ENCODE results near the gene UBE3B. TPM values are rescaled to one million over a fixed set of nuclear protein-coding genes. Genes with fewer than 3 reads are reported as not detected.

The UBE3B gene
- total RNA-seq, 1 experiment from 2014 or later, result 38.6 TPM

DNA sequence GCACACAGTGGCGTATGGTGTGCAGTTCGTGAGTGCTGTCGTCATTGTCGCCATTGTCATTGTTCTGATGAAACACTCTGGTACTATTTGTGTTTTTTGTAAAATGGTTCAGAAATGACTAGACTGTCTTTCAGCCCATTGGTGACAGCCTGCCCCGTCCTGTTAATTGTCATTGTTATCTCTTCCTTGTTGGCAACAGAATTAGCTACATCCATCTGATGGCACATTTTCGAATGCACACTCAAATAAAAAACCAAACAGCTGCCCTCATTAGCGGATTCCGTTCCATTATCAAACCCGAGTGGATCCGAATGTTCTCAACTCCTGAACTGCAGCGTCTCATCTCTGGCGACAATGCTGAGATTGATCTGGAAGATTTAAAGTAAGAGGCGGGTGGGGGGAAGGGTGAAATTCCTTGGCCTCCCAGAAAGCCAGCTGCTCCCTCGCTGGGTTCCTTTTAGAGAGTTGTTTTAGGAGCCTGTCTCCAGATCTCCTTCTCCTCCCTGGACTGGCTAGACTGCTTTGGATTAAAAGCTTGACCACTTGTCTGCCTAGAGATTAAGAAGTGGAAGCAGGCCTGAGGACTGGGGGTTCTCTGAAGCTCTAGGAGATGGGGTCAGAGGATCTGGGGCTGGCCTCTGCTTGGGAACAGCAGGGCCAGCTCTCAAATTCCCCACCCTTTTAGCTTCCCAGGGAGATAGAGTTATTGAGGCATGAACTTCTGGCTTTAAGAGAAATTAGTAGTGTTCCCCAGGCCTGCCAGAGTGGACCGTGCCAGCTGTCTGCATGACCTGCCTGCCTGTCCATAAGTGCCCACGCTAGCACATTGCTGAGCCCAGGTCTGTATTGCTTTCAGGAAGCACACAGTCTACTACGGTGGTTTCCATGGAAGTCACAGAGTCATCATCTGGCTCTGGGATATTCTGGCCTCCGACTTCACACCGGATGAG, 52.5 kb downstream of the UBE3B start:
- CTCF ChIA-PET, result interaction anchor here (1.0 to 1.2 kb wide), 3 partner anchors 11 to 136 kb away, joined by 4 to 8 read pairs (median 6); no protein-coding TSS in a partner anchor
- no peak for DNase-seq (ENCODE audit: unreplicated experiment)
- no peak overlapping the region for H3K4me3 Mint-ChIP-seq (ENCODE audit: unreplicated experiment)
- peaks cover 43% of the 10 kb centered on the region for H3K36me3 Mint-ChIP-seq (ENCODE audit: insufficient read depth, unreplicated experiment)
- no peaks in the 10 kb centered on the region for H3K4me1 Mint-ChIP-seq (ENCODE audit: insufficient read depth, unreplicated experiment)
- no TSS peak for BruUV-seq (replicated peaks)
- POLR2A ChIA-PET, result no interaction called here
- H3K9me3 Mint-ChIP-seq (ENCODE audit: unreplicated experiment), result no peaks in the 10 kb centered on the region
- TF ChIP-seq, protein P1, sequence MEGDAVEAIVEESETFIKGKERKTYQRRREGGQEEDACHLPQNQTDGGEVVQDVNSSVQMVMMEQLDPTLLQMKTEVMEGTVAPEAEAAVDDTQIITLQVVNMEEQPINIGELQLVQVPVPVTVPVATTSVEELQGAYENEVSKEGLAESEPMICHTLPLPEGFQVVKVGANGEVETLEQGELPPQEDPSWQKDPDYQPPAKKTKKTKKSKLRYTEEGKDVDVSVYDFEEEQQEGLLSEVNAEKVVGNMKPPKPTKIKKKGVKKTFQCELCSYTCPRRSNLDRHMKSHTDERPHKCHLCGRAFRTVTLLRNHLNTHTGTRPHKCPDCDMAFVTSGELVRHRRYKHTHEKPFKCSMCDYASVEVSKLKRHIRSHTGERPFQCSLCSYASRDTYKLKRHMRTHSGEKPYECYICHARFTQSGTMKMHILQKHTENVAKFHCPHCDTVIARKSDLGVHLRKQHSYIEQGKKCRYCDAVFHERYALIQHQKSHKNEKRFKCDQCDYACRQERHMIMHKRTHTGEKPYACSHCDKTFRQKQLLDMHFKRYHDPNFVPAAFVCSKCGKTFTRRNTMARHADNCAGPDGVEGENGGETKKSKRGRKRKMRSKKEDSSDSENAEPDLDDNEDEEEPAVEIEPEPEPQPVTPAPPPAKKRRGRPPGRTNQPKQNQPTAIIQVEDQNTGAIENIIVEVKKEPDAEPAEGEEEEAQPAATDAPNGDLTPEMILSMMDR (IDR thresholded peaks at IDR 0.05; ENCODE audit: unreplicated experiment), result no peak
- H3K27ac Mint-ChIP-seq (ENCODE audit: low read depth, unreplicated experiment), result no peak overlapping the region
- intact Hi-C loops (cut with micrococcal nuclease), result no loop called here
- H3K27me3 Mint-ChIP-seq (ENCODE audit: insufficient read depth, unreplicated experiment), result no peaks in the 10 kb centered on the region

DNA sequence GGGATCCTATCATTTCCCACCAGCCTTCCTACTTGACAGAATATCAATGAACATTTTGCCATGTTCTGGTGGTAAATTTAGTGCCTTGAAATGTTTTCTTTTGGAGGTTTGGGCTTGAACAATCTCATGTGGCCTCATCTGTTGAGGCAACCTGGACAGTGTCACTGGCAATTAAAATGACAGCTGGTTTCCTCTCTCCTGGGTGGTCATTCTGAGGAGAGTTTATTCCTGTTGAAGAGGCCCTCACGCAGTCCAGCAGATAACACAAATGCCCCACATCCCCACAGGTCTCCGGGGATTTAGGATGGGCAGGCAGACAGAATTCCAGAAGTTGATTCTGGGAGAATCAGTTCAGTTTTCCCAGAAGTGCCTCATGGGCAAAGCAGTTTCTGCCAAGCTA, 54.0 kb downstream of the UBE3B start:
- Mint-ChIP-seq H3K36me3 (ENCODE audit: insufficient read depth, unreplicated experiment) (peaks cover 31% of the 10 kb centered on the region), H3K27ac (ENCODE audit: low read depth, unreplicated experiment) (no peak overlapping the region), H3K4me1 (ENCODE audit: insufficient read depth, unreplicated experiment) (no peaks in the 10 kb centered on the region), H3K27me3 (ENCODE audit: insufficient read depth, unreplicated experiment) (no peaks in the 10 kb centered on the region), H3K9me3 (ENCODE audit: unreplicated experiment) (no peaks in the 10 kb centered on the region), H3K4me3 (ENCODE audit: unreplicated experiment) (no peak overlapping the region)
- no peak for DNase-seq (ENCODE audit: unreplicated experiment)
- ChIA-PET CTCF (no interaction called here), POLR2A (no interaction called here)
- TF ChIP-seq, protein P1 (IDR thresholded peaks at IDR 0.05; ENCODE audit: unreplicated experiment), result no peak
- BruUV-seq (replicated peaks), result no TSS peak
- intact Hi-C loops (cut with micrococcal nuclease), result no loop called here

DNA sequence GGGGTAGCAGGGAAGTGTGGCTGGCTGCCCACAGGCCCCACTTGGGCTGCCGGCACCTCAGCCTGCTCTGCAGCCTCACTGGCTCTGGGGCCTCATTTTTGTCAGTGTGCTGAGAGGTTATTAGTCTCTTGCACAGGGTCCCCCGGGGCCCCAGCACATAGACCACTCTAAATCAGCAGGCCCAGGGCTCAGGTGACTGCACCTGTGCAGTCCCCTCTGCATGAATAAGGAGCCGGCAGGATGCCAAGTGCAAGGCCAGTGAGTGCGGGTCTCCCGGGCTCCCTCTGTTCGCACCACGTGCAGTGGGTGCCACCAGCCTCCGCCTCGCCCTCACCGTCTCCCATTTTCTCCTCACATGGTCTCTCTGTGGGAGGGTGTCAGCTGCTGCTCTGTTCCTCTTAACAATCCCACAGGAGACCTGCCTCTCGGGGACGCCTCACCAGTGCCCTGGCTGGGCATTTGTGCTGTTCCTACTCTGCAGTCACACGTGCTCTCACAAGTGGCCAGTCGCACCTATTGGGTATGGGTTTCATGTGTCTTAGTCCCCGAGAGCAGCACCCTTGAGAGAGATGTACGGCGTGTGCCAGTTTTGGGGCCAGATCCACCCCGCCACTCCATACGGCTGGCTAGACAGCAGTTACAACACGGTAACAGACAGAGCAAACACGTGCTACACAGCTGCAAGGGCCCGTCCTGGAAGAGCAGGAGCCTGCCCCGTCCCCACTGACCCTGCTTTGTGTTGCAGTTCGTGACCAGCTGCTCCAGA, 55.5 kb downstream of the UBE3B start:
- H3K36me3 Mint-ChIP-seq (ENCODE audit: insufficient read depth, unreplicated experiment), result peaks cover 19% of the 10 kb centered on the region
- no peaks in the 10 kb centered on the region for H3K4me1 Mint-ChIP-seq (ENCODE audit: insufficient read depth, unreplicated experiment)
- no peaks in the 10 kb centered on the region for H3K9me3 Mint-ChIP-seq (ENCODE audit: unreplicated experiment)
- no peak overlapping the region for H3K4me3 Mint-ChIP-seq (ENCODE audit: unreplicated experiment)
- DNase-seq (ENCODE audit: unreplicated experiment), result no peak
- POLR2A ChIA-PET, result no interaction called here
- CTCF ChIA-PET, result no interaction called here
- no peaks in the 10 kb centered on the region for H3K27me3 Mint-ChIP-seq (ENCODE audit: insufficient read depth, unreplicated experiment)
- intact Hi-C loops (cut with micrococcal nuclease), result no loop called here
- TF ChIP-seq, protein P1 (IDR thresholded peaks at IDR 0.05; ENCODE audit: unreplicated experiment), result no peak
- H3K27ac Mint-ChIP-seq (ENCODE audit: low read depth, unreplicated experiment), result no peak overlapping the region
- BruUV-seq (replicated peaks), result no TSS peak

DNA sequence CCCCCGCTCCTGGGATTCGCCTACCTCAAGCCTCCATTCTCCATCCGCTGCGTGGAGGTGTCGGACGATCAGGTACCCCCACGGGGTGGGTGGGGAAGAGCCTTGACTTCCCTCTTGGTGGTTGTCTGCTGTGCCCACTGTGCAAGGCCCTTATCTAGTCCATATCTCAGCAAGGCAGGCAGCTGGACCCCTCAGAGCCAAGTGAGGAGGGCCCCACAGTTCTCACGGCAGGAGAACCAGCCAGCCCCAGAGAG, 56.0 kb downstream of the UBE3B start:
- peaks cover 17% of the 10 kb centered on the region for H3K36me3 Mint-ChIP-seq (ENCODE audit: insufficient read depth, unreplicated experiment)
- no peaks in the 10 kb centered on the region for H3K9me3 Mint-ChIP-seq (ENCODE audit: unreplicated experiment)
- intact Hi-C loops (cut with micrococcal nuclease), result no loop called here
- no peak overlapping the region for H3K4me3 Mint-ChIP-seq (ENCODE audit: unreplicated experiment)
- POLR2A ChIA-PET, result no interaction called here
- H3K27ac Mint-ChIP-seq (ENCODE audit: low read depth, unreplicated experiment), result no peak overlapping the region
- no peak for DNase-seq (ENCODE audit: unreplicated experiment)
- no peaks in the 10 kb centered on the region for H3K4me1 Mint-ChIP-seq (ENCODE audit: insufficient read depth, unreplicated experiment)
- CTCF ChIA-PET, result no interaction called here
- TF ChIP-seq, protein P1 (IDR thresholded peaks at IDR 0.05; ENCODE audit: unreplicated experiment), result no peak
- BruUV-seq (replicated peaks), result no TSS peak
- H3K27me3 Mint-ChIP-seq (ENCODE audit: insufficient read depth, unreplicated experiment), result no peaks in the 10 kb centered on the region

Measured in MCF 10A (cell line).